ENCODE measurements around the gene CNNM3. TPM values are rescaled to one million over a fixed set of nuclear protein-coding genes. Genes with fewer than 3 reads are reported as not detected.
A peak's percentile ranks its signal among the peaks of the same experiment; 100 is the strongest.
"Not testable (repeated sequence)": the region's sequence is repeated elsewhere in the genome, so short reads cannot be mapped to it uniquely, and the experiment has no call there.

Gene CNNM3
- total RNA-seq, 1 donor from 2014 or later = 28.3 TPM

- Mint-ChIP-seq H3K36me3 (peaks cover 13% of the 10 kb centered on the region), H3K27me3 (no peaks in the 10 kb centered on the region), H3K4me1 (ENCODE audit: unreplicated experiment) (peaks cover 28% of the 10 kb centered on the region), H3K9me3 (no peaks in the 10 kb centered on the region), H3K4me3 (peak overlapping the region; percentile 91), H3K27ac (peak overlapping the region; percentile 76)
- no peak for TF ChIP-seq CTCF (conservative IDR thresholded peaks at IDR 0.05)
- no peak for DNase-seq (ENCODE audit: extremely low spot score, unreplicated experiment)
These were observed 43.6 kb downstream of the CNNM3 start for GRCh38 chr2:96859681-96860064.

- Mint-ChIP-seq H3K36me3 (peaks cover 13% of the 10 kb centered on the region), H3K27ac (peak overlapping the region; percentile 68), H3K9me3 (no peaks in the 10 kb centered on the region), H3K4me3 (peak overlapping the region; percentile 73), H3K27me3 (no peaks in the 10 kb centered on the region), H3K4me1 (ENCODE audit: unreplicated experiment) (peaks cover 23% of the 10 kb centered on the region)
- no peak for DNase-seq (ENCODE audit: extremely low spot score, unreplicated experiment)
- TF ChIP-seq CTCF (conservative IDR thresholded peaks at IDR 0.05) = no peak
These were observed 44.3 kb downstream of the CNNM3 start for GRCh38 chr2:96860065-96861029.

GRCh38 chr2:96861074-96861473, 45.0 kb downstream of the CNNM3 start:
- no peak for TF ChIP-seq CTCF (conservative IDR thresholded peaks at IDR 0.05)
- DNase-seq (ENCODE audit: extremely low spot score, unreplicated experiment) = no peak
- peaks cover 23% of the 10 kb centered on the region for H3K4me1 Mint-ChIP-seq (ENCODE audit: unreplicated experiment)
- H3K27me3 Mint-ChIP-seq = no peaks in the 10 kb centered on the region
- no peaks in the 10 kb centered on the region for H3K9me3 Mint-ChIP-seq
- no peak overlapping the region for H3K27ac Mint-ChIP-seq
- no peak overlapping the region for H3K4me3 Mint-ChIP-seq
- H3K36me3 Mint-ChIP-seq = peaks cover 16% of the 10 kb centered on the region

- not testable (repeated sequence) for H3K27me3 Mint-ChIP-seq; H3K4me3 Mint-ChIP-seq; DNase-seq (ENCODE audit: extremely low spot score, unreplicated experiment); H3K9me3 Mint-ChIP-seq
- H3K4me1 Mint-ChIP-seq (ENCODE audit: unreplicated experiment) = peaks cover 22% of the 10 kb centered on the region
- H3K27ac Mint-ChIP-seq = peak overlapping the region; percentile 7
- peaks cover 16% of the 10 kb centered on the region for H3K36me3 Mint-ChIP-seq
These were observed 47.0 kb downstream of the CNNM3 start for GRCh38 chr2:96863056-96863455.

- Mint-ChIP-seq H3K4me1 (ENCODE audit: unreplicated experiment) (peaks cover 21% of the 10 kb centered on the region), H3K9me3 (no peaks in the 10 kb centered on the region), H3K27ac (peak overlapping the region; percentile 7), H3K36me3 (peaks cover 16% of the 10 kb centered on the region), H3K27me3 (no peaks in the 10 kb centered on the region), H3K4me3 (no peak overlapping the region)
- DNase-seq (ENCODE audit: extremely low spot score, unreplicated experiment) = no peak
- TF ChIP-seq CTCF (conservative IDR thresholded peaks at IDR 0.05) = no peak
These were observed 47.7 kb downstream of the CNNM3 start for GRCh38 chr2:96863575-96864342.

All from type B pancreatic cell (in vitro differentiated cells).